NCI-H2107 treated with DMSO at 0.1 percent for 48 hours (cell line): ENCODE data around the gene RAI1.

ENCODE experiments used
- DNase-seq: peaks from one replicate; lab custom pipeline; 2025; ENCODE audit not compliant: unreplicated experiment; lab: John Stamatoyannopoulos, UW

RAI1 gene

DNA sequence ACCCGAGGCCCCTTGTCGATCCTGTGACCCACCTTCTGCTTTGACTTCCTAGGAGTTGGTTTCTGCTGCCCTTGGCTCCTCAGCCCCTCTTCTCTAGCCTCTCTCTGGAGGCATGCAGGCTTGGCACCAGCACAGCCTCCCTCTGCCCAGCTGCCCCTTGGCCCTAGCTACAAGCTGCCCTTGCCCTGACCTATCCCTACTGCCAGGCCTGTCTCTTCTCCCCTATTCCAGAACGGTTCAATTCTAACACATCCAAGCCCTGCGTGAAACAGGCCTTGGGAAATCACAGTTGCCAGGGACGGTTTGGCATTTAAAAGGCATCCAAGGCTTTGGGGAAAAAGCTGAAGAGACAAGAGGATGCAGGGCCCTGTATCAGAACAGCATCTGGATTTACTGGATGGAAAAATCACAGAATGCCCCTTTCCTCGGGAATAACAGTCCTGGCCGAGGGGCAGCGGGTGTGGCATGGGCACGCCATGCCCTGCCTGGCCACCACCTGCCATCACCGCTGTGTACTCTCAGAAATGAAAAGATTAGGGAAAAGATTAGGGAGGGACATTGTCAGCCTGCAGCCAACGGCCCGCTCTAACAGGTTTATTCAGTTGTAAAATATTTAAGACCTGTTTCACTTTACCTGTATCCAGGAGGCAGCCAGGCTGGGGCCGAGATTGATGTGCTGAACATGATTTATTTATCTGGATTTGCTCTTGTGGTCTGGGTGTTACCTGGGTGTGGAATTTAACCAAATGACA lies 15.8 kb downstream of the RAI1 start:
- DNase-seq, result no peak

DNA sequence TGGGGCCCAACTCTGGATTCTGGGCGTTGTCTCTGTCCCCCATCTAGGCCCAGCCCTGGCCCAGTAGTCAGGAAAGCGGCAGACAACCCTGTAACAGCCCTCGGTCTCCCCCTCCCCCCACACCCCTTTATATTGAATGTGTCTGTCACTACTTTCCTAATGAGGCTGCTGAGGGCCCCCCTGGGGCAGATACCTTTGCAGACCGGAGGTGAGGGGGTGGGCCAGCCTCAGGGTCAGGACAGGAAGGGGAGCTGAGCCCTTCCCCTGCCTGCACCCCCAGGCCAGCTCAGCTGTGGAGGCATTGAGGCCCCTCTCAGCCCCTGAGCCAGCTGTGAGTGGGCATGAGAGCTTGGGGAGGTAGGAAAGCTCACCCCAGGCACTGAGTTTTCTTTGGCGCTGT lies 17.1 kb downstream of the RAI1 start:
- no peak for DNase-seq

GRCh38 chr17:17698869-17699351 lies 17.7 kb downstream of the RAI1 start:
- DNase-seq, result no peak

DNA sequence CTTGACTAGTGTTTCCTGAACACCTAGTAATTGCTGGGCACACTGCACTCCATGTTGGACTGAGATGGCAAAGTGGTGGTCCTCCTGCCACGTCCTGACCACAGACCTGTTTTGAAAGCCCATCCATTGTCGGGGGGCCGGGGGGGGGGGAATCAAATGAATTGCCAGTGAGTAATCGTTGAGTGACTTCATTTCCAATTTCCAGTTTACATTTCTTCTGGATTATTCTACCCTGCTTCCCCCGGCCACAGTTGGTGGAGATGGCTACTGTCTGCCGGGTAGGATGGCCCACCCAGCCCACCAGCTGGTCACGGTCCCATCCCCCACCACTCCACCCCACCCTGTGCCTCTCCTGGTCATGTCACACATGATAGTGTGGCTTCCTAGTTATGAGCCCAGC lies 18.2 kb downstream of the RAI1 start:
- no peak for DNase-seq

GRCh38 chr17:17700251-17700969 lies 19.2 kb downstream of the RAI1 start:
- DNase-seq, result no peak

GRCh38 chr17:17701112-17701511 lies 19.9 kb downstream of the RAI1 start:
- no peak for DNase-seq

DNA sequence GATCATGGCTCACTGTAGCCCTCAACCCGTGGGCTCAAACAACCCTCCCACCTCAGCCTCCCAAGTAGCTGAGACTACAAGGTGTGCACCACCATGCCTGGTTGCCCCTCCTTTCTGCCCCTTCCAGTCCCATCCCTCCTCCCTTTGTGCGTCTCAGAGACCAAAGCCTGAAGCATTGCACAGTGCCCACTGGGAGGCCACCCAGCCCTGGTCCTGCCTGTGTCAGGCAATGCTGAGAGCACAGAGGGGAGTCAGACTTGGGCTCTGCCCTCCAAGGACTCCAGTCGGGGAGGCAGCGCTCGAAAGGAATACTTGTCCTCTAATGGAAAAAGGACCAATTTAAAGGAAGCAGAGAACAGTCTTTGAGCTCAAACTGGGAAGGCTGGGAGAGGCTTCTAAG lies 20.4 kb downstream of the RAI1 start:
- DNase-seq, result no peak

DNA sequence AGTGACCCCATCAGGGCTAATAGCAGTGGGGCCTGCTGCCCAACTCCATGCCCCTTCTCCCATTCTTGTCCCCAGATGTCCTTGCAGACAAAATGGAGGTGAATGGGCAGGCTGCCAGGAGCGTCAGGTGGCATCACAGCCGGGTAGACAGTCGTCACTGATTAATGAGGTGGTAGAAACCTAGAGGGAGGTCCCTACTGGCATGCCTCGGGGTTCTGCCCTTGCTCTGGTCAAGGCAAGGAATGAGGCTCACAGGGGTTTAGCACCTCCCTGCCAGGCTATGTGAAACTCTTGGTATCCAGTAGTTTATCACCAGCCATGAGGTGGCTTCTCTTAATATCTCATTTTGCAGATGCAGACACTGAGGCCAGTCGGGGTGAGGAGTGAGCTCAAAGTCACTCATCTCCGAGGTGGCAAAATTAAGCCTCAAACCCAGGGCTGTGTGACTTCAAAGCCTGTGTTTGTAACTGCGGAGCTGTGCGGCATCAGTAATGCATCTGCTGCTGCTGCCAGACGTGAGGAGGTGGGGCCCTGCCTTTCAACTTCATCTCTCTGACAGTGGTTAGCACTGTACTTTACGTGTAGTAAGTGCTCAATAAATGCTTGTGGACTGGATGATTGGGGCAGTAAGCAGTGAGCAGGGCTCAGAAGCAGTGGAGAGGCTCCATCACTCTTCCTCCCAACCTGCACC lies 21.3 kb downstream of the RAI1 start:
- DNase-seq, result no peak

GRCh38 chr17:17703140-17703919 lies 22.1 kb downstream of the RAI1 start:
- no peak for DNase-seq

DNA sequence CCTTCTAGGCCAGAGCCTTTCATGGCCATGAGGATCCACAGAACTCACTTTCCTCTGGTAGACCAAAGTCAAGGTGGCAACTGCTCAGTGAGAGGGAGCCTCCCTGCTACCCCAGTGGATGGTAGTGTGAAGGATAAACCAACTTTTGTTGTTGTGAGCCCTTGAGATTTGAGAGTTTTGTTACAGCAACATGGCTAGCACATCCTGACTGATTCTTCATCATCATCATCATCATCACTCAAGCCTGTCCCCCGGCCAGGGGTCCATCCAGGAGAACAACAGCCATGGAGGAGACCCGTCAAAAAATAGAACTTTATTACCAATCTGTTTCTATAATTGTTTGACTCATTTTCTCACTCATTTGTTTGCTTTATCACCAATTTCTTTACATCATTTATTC lies 23.7 kb downstream of the RAI1 start:
- DNase-seq, result no peak

GRCh38 chr17:17706140-17707060 lies 25.1 kb downstream of the RAI1 start:
- DNase-seq, result no peak

GRCh38 chr17:17708295-17708694 lies 27.0 kb downstream of the RAI1 start:
- no peak for DNase-seq

DNA sequence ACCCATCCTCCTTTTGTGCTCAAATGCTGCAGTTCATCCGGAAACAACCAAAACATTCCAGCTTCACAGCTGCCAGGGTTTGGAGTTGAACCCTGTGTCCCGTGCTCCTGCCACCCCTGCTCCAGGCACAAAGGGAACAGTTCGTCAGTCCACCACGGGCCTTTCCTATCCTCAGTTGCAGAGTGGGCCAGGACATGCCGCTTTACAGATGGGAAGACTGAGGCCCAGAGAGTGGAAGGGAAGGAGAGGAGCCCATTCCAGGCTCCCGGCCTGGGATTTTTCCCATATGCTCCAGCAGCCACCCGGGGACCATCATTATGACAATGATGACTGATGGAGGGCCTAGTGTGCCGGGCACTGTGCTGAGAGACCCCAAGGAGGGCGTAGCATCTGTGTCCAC lies 27.6 kb downstream of the RAI1 start:
- no peak for DNase-seq

- no peak for DNase-seq
These were observed 28.6 kb downstream of the RAI1 start for GRCh38 chr17:17709815-17710321.

DNA sequence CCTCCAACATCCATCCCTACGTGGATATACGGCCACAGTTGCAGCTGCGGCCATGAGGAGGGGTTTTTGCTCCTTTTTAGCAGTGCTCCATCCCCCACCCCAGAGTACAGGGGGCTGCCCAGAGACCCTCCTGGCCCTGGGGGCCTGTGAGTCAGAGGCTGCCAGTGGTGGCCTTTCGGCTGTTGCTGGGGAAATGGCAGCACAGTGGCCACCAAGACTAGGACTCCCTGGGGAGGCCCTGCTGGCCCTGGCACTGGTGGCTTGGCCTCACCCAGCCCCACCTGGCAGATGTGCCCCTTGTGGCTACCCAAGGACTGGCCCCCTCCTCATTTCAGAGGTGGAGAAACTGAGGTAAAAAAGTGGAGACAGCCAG lies 29.1 kb downstream of the RAI1 start:
- no peak for DNase-seq

DNA sequence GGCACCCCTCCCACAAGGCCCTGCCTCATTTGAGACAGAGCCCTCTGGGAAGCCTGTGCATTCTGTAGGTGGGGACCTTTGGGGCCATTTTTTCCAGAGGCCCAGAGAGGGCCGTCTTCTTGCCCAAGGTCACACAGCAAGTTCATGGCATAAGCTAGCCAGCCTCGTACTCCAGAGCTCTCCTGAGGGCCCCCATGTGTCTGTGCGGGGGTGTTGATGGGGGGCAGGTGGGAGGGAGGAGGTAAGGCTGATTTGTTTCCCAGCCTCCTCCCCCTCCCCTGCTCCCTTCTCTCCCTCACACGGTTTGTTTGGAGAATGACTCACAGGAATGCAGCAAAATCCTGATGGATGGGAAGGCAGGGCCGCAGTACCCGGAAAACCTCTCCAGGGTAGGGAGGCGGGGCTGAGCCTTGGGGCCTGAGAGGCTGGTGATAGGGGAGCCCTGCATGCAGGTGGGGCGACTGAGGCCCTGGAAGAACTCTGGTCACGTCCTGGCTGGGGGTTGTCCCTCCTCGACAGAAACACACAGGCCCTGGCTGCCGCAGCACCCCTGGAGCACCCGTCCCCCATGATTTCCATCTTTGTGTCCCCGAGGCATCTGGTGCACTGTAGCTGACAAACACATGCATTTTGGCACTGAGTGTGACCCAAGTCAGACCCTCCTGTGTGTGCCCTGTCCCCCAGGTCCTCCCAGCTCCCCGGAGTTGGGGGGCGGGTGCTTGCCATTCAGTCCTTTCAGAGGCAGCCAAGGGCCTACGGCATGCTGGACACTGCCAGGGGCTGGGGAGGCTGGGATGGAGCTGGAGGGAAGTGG lies 29.7 kb downstream of the RAI1 start:
- no peak for DNase-seq

- no peak for DNase-seq
These were observed 30.4 kb downstream of the RAI1 start for GRCh38 chr17:17711641-17712162.

GRCh38 chr17:17712268-17712924 lies 31.1 kb downstream of the RAI1 start:
- no peak for DNase-seq
